Neural progenitor cell (in vitro differentiated cells): ENCODE data around the gene EFNA5. TPM values are rescaled to one million over a fixed set of nuclear protein-coding genes. Genes with fewer than 3 reads are reported as not detected.

Experiments used
- DNase-seq: peaks from one replicate; pipeline ENCODE4 v3.0.0-alpha.2; 2016; ENCODE audit warnings: low spot score
- H2AFZ ChIP-seq: fragments of 200-600 bp; sonication (generic); replicated peaks from 2 replicates; pipeline ENCODE4 v1.6.1; 2016; ENCODE audit warnings: antibody characterized with exemption
- H3F3A ChIP-seq: fragments of 200-600 bp; sonication (generic); 2 replicates; pipeline ENCODE4 v1.6.1; 2016; ENCODE audit warnings: antibody characterized with exemption, low read depth
- H3K27ac ChIP-seq: fragments of 200-600 bp; sonication (generic); 2 replicates; pipeline ENCODE4 v1.5.1; 2016; ENCODE audit warnings: mild to moderate bottlenecking
- H3K27me3 ChIP-seq: fragments of 200-600 bp; sonication (generic); 2 replicates; pipeline ENCODE4 v1.6.1; 2016; ENCODE audit warnings: mild to moderate bottlenecking, moderate library complexity
- H3K36me3 ChIP-seq: fragments of 200-600 bp; sonication (generic); 2 replicates; pipeline ENCODE4 v1.5.1; 2016
- H3K4me1 ChIP-seq: fragments of 200-600 bp; sonication (generic); 2 replicates; pipeline ENCODE4 v1.6.1; 2016; ENCODE audit warnings: mixed run types
- H3K4me2 ChIP-seq: fragments of 200-600 bp; sonication (generic); 2 replicates; pipeline ENCODE4 v1.6.1; 2016
- H3K4me3 ChIP-seq: fragments of 200-600 bp; sonication (generic); 2 replicates; pipeline ENCODE4 v1.5.1; 2016
- H3K79me2 ChIP-seq: fragments of 200-600 bp; sonication (generic); 2 replicates; pipeline ENCODE4 v1.6.1; 2016; ENCODE audit warnings: low read depth
- H3K9ac ChIP-seq: fragments of 200-600 bp; sonication (generic); 2 replicates; pipeline ENCODE4 v1.6.1; 2016
- H3K9me3 ChIP-seq: fragments of 200-600 bp; sonication (generic); 2 replicates; pipeline ENCODE4 v1.5.1; 2016; ENCODE audit warnings: low read depth
- H4K20me1 ChIP-seq: fragments of 200-600 bp; sonication (generic); 2 replicates; pipeline ENCODE4 v1.6.1; 2016; ENCODE audit warnings: low read depth
- H3K27ac Mint-ChIP-seq: 3 replicates; pipeline ENCODE4 v1.8.0; 2021; ENCODE audit warnings: mixed read lengths
- H3K27me3 Mint-ChIP-seq: 2 replicates; pipeline ENCODE4 v1.8.0; 2022; ENCODE audit warnings: low read depth, mild to moderate bottlenecking, inconsistent platforms, moderate library complexity, mixed read lengths; ENCODE audit not compliant: insufficient read depth
- H3K36me3 Mint-ChIP-seq: 3 replicates; pipeline ENCODE4 v1.8.0; 2021; ENCODE audit warnings: mixed read lengths
- H3K4me1 Mint-ChIP-seq: 3 replicates; pipeline ENCODE4 v1.8.0; 2021; ENCODE audit warnings: mixed read lengths
- H3K4me3 Mint-ChIP-seq: 3 replicates; pipeline ENCODE4 v1.8.0; 2021; ENCODE audit warnings: mild to moderate bottlenecking, moderate library complexity, mixed read lengths
- H3K9me3 Mint-ChIP-seq: 3 replicates; pipeline ENCODE4 v1.8.0; 2020; ENCODE audit warnings: mixed read lengths
- CTCF ChIP-seq: fragments of 200-600 bp; sonication (generic); IDR thresholded peaks from 2 replicates; pipeline ENCODE4 v1.5.1; 2017; ENCODE audit warnings: antibody characterized with exemption, mild to moderate bottlenecking
- EZH2 ChIP-seq: fragments of 200-600 bp; sonication (generic); IDR thresholded peaks from 2 replicates; pipeline ENCODE4 v1.6.1; 2017; ENCODE audit warnings: antibody characterized with exemption, mild to moderate bottlenecking, moderate library complexity
- EZH2phosphoT487 ChIP-seq: fragments of 200-600 bp; sonication (generic); IDR thresholded peaks from 2 replicates; pipeline ENCODE4 v1.6.1; 2017; ENCODE audit warnings: antibody characterized with exemption
- total RNA-seq: library from RNA; depleted of rRNA; stranded (reverse); fragments of >200 nt; gene quantifications from 2 replicates; pipeline ENCODE4 v1.2.3, GENCODE V29; 2015; ENCODE audit warnings: low replicate concordance

Gene EFNA5
- total RNA-seq, 1 donor from 2014 or later: 105 TPM

GRCh38 chr5:107522456-107522855, 148.3 kb downstream of the EFNA5 start:
- no peak for DNase-seq
- H2AFZ ChIP-seq: no peak overlapping the region
- H3K9ac ChIP-seq: no peak overlapping the region
- H3K27me3 ChIP-seq: no peaks in the 10 kb centered on the region
- H3K79me2 ChIP-seq: peaks cover 100% of the 10 kb centered on the region
- Mint-ChIP-seq H3K27me3 (peaks cover 2% of the 10 kb centered on the region), H3K36me3 (peaks cover 6% of the 10 kb centered on the region), H3K4me3 (no peak overlapping the region), H3K9me3 (no peaks in the 10 kb centered on the region), H3K4me1 (peaks cover 55% of the 10 kb centered on the region), H3K27ac (no peak overlapping the region)
- peak overlapping the region; percentile 31 for H3K4me2 ChIP-seq
- H3K27ac ChIP-seq: peak overlapping the region; percentile 33
- H3K4me3 ChIP-seq: no peak overlapping the region
- peaks cover 69% of the 10 kb centered on the region for H3K4me1 ChIP-seq
- no peak for TF ChIP-seq CTCF
- no peak for TF ChIP-seq EZH2phosphoT487
- no peak for TF ChIP-seq EZH2
- peaks cover 46% of the 10 kb centered on the region for H3F3A ChIP-seq
- peaks cover 7% of the 10 kb centered on the region for H3K36me3 ChIP-seq
- H4K20me1 ChIP-seq: peaks cover 100% of the 10 kb centered on the region
- H3K9me3 ChIP-seq: no peaks in the 10 kb centered on the region

DNA sequence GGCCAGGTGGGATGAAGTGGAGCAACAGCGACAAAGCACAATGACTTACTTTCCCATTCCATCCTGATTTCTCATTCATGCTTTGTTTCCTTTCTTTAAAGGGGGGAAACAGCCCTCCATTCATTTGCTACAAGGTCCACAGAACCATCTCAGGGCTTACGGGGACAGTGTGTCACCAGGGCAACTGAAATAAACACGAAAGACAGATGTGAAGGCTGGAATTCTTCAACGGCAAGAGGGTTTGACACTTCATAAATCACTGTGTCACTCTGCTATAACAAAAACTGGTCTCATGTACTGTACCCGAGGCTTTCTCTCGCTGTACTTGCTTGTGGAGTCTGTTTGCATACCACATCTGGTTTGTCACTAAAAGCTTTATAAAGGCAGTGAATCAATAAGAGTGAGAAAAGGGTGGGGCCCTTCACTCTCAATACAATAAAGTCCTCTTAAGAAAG, 150.8 kb downstream of the EFNA5 start:
- H3K27me3 Mint-ChIP-seq: no peaks in the 10 kb centered on the region
- peak overlapping the region; percentile 42 for H3K27ac Mint-ChIP-seq
- Histone ChIP-seq H3K4me3 (no peak overlapping the region), H3K27ac (peak overlapping the region; percentile 66), H3F3A (peaks cover 48% of the 10 kb centered on the region), H3K4me2 (peak overlapping the region; percentile 40), H3K9ac (no peak overlapping the region), H3K79me2 (peaks cover 100% of the 10 kb centered on the region), H3K27me3 (no peaks in the 10 kb centered on the region), H3K9me3 (no peaks in the 10 kb centered on the region), H3K4me1 (peaks cover 71% of the 10 kb centered on the region), H2AFZ (no peak overlapping the region), H3K36me3 (peaks cover 8% of the 10 kb centered on the region), H4K20me1 (peaks cover 100% of the 10 kb centered on the region)
- H3K4me1 Mint-ChIP-seq: peaks cover 70% of the 10 kb centered on the region
- H3K36me3 Mint-ChIP-seq: peaks cover 13% of the 10 kb centered on the region
- H3K9me3 Mint-ChIP-seq: no peaks in the 10 kb centered on the region
- no peak overlapping the region for H3K4me3 Mint-ChIP-seq
- no peak for TF ChIP-seq CTCF
- TF ChIP-seq EZH2: no peak
- TF ChIP-seq EZH2phosphoT487: no peak
- DNase-seq: peak; percentile 57

- Histone ChIP-seq H3K27ac (peak overlapping the region; percentile 66), H3K36me3 (peaks cover 8% of the 10 kb centered on the region), H4K20me1 (peaks cover 100% of the 10 kb centered on the region), H3K4me2 (peak overlapping the region; percentile 40), H3F3A (peaks cover 61% of the 10 kb centered on the region), H3K79me2 (peaks cover 100% of the 10 kb centered on the region), H2AFZ (no peak overlapping the region), H3K4me1 (peaks cover 72% of the 10 kb centered on the region), H3K27me3 (no peaks in the 10 kb centered on the region), H3K9ac (no peak overlapping the region), H3K4me3 (peak overlapping the region; percentile 0), H3K9me3 (no peaks in the 10 kb centered on the region)
- no peak for DNase-seq
- H3K4me1 Mint-ChIP-seq: peaks cover 74% of the 10 kb centered on the region
- H3K27ac Mint-ChIP-seq: peak overlapping the region; percentile 3
- TF ChIP-seq EZH2: no peak
- TF ChIP-seq CTCF: no peak
- no peak for TF ChIP-seq EZH2phosphoT487
- no peaks in the 10 kb centered on the region for H3K9me3 Mint-ChIP-seq
- no peaks in the 10 kb centered on the region for H3K27me3 Mint-ChIP-seq
- no peak overlapping the region for H3K4me3 Mint-ChIP-seq
- H3K36me3 Mint-ChIP-seq: peaks cover 15% of the 10 kb centered on the region
Observed at GRCh38 chr5:107518616-107519015, 152.1 kb downstream of the EFNA5 start.
